K562 (cell line): ENCODE data around the gene GPR37L1. TPM values are rescaled to one million over a fixed set of nuclear protein-coding genes. Genes with fewer than 3 reads are reported as not detected.

Source experiments
- ATF1 ChIP-seq, 2 experiments: fragments of 450-650 bp in 1 of 2; IDR thresholded peaks; 2 replicates each; pipeline ENCODE4 v1.6.1; 2016; ENCODE audit warnings: missing compliant biosample characterization in 1 of 2, missing genetic modification characterization in 1 of 2
- CBFA2T3 ChIP-seq: fragments of 450-650 bp; IDR thresholded peaks from 2 replicates; pipeline ENCODE4 v1.6.1; 2017
- CBX5 ChIP-seq: IDR thresholded peaks from 2 replicates; pipeline ENCODE4 v1.6.1; 2014; ENCODE audit warnings: low read depth, borderline replicate concordance
- ELF1 ChIP-seq: fragments of 200-800 bp; sonication (Bioruptor generic); IDR thresholded peaks from 2 replicates; pipeline ENCODE4 v1.6.1; 2016; ENCODE audit warnings: missing genetic modification characterization, missing compliant biosample characterization
- ELK1 ChIP-seq: sonication (generic); formaldehyde crosslinking; IDR thresholded peaks from 2 replicates; pipeline ENCODE4 v1.8.1; 2022; ENCODE audit warnings: missing genetic modification reagents
- FOXA1 ChIP-seq: fragments of 450-650 bp; IDR thresholded peaks from 2 replicates; pipeline ENCODE4 v1.6.1; 2016; ENCODE audit warnings: mild to moderate bottlenecking, borderline replicate concordance
- HNRNPUL1 ChIP-seq: fragments of 200-400 bp; formaldehyde crosslinking; IDR thresholded peaks from 2 replicates; pipeline ENCODE4 v1.6.1; 2017; ENCODE audit warnings: low read length
- IFI16 ChIP-seq: fragments of 250-450 bp; sonication (Bioruptor Pico); IDR thresholded peaks from 2 replicates; pipeline ENCODE4 v2.1.2; 2022; ENCODE audit warnings: mild to moderate bottlenecking, inconsistent platforms
- NR2C2 ChIP-seq, 2 experiments: fragments of 200-800 bp in 1 of 2; sonication (Bioruptor generic) in 1 of 2; sonication (generic) in 1 of 2; formaldehyde crosslinking in 1 of 2; IDR thresholded peaks; 2 replicates each; pipeline versions ENCODE4 v1.6.1 to v1.8.0; 2016 to 2022; ENCODE audit warnings: mild to moderate bottlenecking in 1 of 2, missing compliant biosample characterization in 1 of 2, missing genetic modification characterization in 1 of 2, missing genetic modification reagents in 1 of 2
- POLR2A ChIP-seq: fragments of 450-650 bp; conservative IDR thresholded peaks from 2 replicates; pipeline ENCODE4 v1.6.1; 2016
- RCOR1 ChIP-seq, 2 experiments: IDR thresholded peaks; 2 replicates each; pipeline ENCODE4 v1.6.1; 2012; ENCODE audit warnings: low read depth in 2 of 2, low read length in 2 of 2, borderline replicate concordance in 1 of 2, improper control_type of control experiment in 1 of 2
- SIN3A ChIP-seq, 2 experiments: fragments of 150-350 bp in 1 of 2; IDR thresholded peaks; 2 replicates each; pipeline ENCODE4 v1.6.1; 2011 to 2016; ENCODE audit warnings: borderline replicate concordance in 2 of 2, low read depth in 2 of 2, low read length in 2 of 2, mild to moderate bottlenecking in 2 of 2, moderate library complexity in 2 of 2; ENCODE audit not compliant: control insufficient read depth in 1 of 2
- SIN3B ChIP-seq: fragments of 450-650 bp; IDR thresholded peaks from 2 replicates; pipeline ENCODE4 v1.6.1; 2017; ENCODE audit warnings: low read depth, mild to moderate bottlenecking, moderate library complexity
- TEAD1 ChIP-seq, 2 experiments: fragments of 450-650 bp in 1 of 2; sonication (generic) in 1 of 2; formaldehyde crosslinking; IDR thresholded peaks; 2 replicates each; pipeline versions ENCODE4 v1.4.0 to v1.8.0; 2020 to 2022; ENCODE audit warnings: mild to moderate bottlenecking in 2 of 2, missing genetic modification reagents in 1 of 2
- THRA ChIP-seq: fragments of 450-650 bp; IDR thresholded peaks from 2 replicates; pipeline ENCODE4 v1.6.1; 2017; ENCODE audit warnings: mild to moderate bottlenecking, moderate library complexity
- polyA plus RNA-seq, 8 experiments: library from polyadenylated mRNA; depleted of rRNA in 4 of 8; stranded (reverse) in 5 of 8; unstranded in 3 of 8; fragments of >200 nt; fragmentation: Nextera tagmentation in 2 of 8; fragmentation: Illumina TruSeq in 1 of 8; extraction: Ambion mirVana in 2 of 8; extraction: Trizol in 1 of 8; gene quantifications; 2 replicates each; pipeline versions ENCODE4 v1.2.1 to v1.2.3, GENCODE V29; 2011 to 2014; ENCODE audit warnings: inconsistent platforms in 1 of 8, missing spikeins in 1 of 8
- total RNA-seq, 7 experiments: library from RNA; depleted of rRNA in 6 of 7; stranded (reverse); fragments of >200 nt in 6 of 7; fragmentation: Illumina TruSeq in 2 of 7; extraction: Trizol in 2 of 7; gene quantifications; 2 replicates each; pipeline versions ENCODE4 v1.2.1 to v1.2.3, GENCODE V29; 2011 to 2021; ENCODE audit warnings: low replicate concordance in 1 of 7
- TF ChIP-seq, protein P1 (sequence below), 2 experiments: fragments of 150-350 bp in 1 of 2; IDR thresholded peaks; 2 replicates each; pipeline ENCODE4 v1.6.1; 2012 to 2016; ENCODE audit warnings: low read depth in 2 of 2, low read length in 2 of 2, mild to moderate bottlenecking in 1 of 2, moderate library complexity in 1 of 2
- TF ChIP-seq, protein P2 (sequence below): fragments of 250-450 bp; sonication (Bioruptor Pico); IDR thresholded peaks from 2 replicates; pipeline ENCODE4 v1.8.0; 2021; ENCODE audit warnings: mild to moderate bottlenecking, moderate library complexity

GPR37L1 gene
- total and polyA plus RNA-seq, 9 of the 15 experiments (the other 6 are each of a cell fraction or from before 2014, with no cell fraction given): not detected

DNA sequence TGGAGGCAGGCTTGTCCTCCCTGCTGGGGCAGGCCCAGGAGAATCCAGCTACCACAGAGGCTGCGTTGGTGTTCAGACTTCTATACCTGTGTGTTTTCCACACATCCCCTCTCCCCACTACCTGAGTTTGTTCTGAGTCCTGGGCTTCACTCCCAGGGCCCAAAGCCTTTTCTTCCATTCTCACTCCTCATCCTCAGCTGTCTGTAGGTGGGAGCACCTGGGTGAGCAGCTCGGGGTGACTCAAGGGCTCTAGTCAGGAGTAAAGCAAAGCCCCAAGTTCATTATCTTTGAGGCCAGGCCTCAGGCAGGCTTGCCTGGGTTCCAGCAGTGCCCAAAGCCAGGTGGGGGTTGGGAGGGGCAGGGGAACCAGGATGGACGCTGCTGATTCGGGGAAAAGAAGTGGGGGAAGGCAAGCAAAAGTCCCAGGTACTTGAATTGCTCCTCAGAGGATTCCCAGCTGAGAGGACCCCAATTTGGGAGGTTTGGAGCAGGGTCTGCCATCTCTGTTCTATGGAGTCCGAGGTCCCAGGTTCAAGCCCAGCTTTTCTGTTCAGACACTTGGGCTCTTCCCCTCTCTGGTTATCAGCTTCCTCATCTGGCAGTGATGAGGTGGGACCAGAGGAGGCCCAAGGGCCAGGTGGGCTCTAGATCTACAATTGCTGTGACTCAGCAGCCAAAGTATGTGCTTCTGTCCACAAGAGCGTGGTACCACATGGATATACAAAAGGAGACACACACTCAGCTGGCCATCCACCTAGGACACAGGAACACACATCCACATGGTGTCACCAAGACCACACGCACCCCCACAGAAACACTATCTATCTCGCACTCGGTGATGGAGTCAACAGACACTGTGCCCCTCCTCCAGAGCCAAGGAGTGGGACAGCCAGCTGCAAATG lies 43.5 kb downstream of the GPR37L1 start (continued):
- TF ChIP-seq, protein P1, sequence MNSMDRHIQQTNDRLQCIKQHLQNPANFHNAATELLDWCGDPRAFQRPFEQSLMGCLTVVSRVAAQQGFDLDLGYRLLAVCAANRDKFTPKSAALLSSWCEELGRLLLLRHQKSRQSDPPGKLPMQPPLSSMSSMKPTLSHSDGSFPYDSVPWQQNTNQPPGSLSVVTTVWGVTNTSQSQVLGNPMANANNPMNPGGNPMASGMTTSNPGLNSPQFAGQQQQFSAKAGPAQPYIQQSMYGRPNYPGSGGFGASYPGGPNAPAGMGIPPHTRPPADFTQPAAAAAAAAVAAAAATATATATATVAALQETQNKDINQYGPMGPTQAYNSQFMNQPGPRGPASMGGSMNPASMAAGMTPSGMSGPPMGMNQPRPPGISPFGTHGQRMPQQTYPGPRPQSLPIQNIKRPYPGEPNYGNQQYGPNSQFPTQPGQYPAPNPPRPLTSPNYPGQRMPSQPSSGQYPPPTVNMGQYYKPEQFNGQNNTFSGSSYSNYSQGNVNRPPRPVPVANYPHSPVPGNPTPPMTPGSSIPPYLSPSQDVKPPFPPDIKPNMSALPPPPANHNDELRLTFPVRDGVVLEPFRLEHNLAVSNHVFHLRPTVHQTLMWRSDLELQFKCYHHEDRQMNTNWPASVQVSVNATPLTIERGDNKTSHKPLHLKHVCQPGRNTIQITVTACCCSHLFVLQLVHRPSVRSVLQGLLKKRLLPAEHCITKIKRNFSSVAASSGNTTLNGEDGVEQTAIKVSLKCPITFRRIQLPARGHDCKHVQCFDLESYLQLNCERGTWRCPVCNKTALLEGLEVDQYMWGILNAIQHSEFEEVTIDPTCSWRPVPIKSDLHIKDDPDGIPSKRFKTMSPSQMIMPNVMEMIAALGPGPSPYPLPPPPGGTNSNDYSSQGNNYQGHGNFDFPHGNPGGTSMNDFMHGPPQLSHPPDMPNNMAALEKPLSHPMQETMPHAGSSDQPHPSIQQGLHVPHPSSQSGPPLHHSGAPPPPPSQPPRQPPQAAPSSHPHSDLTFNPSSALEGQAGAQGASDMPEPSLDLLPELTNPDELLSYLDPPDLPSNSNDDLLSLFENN (IDR thresholded peaks at IDR 0.05; ENCODE audit: low read depth in 2 of 2, low read length in 2 of 2): 0 out of 4 replicates have a peak, but pooled peaks of 1 of the 2 experiments have one; percentile 59
- peak in 1 of 2 experiments; percentile 59; a peak in 1 of 4 replicates for TF ChIP-seq SIN3A (IDR thresholded peaks at IDR 0.05; ENCODE audit: borderline replicate concordance in 2 of 2, control insufficient read depth in 1 of 2, low read depth in 2 of 2, low read length in 2 of 2)
- no peak for TF ChIP-seq ELK1 (CRISPR knock-in tag)
- no peak for TF ChIP-seq ATF1 (CRISPR knock-in tag; IDR thresholded peaks at IDR 0.05)
- no peak; the same call in 1 of the 2 replicates for TF ChIP-seq ATF1 (tag; IDR thresholded peaks at IDR 0.05)
- no peak for TF ChIP-seq NR2C2 (CRISPR knock-in tag; IDR thresholded peaks at IDR 0.05)
- TF ChIP-seq NR2C2 (tag; IDR thresholded peaks at IDR 0.05): no peak
- TF ChIP-seq POLR2A: peak; percentile 37; the same call in 1 of the 2 replicates
- TF ChIP-seq RCOR1 (IDR thresholded peaks at IDR 0.05; ENCODE audit: borderline replicate concordance in 1 of 2, low read depth in 2 of 2, low read length in 2 of 2): peak; percentile 10 to 45; a peak in 2 of 4 replicates
- no peak for TF ChIP-seq FOXA1
- no peak for TF ChIP-seq CBX5
- TF ChIP-seq, protein P2, sequence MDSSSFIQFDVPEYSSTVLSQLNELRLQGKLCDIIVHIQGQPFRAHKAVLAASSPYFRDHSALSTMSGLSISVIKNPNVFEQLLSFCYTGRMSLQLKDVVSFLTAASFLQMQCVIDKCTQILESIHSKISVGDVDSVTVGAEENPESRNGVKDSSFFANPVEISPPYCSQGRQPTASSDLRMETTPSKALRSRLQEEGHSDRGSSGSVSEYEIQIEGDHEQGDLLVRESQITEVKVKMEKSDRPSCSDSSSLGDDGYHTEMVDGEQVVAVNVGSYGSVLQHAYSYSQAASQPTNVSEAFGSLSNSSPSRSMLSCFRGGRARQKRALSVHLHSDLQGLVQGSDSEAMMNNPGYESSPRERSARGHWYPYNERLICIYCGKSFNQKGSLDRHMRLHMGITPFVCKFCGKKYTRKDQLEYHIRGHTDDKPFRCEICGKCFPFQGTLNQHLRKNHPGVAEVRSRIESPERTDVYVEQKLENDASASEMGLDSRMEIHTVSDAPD (CRISPR knock-in tag): no peak
- TF ChIP-seq ELF1 (tag): no peak
- no peak for TF ChIP-seq SIN3B
- no peak for TF ChIP-seq HNRNPUL1
- TF ChIP-seq IFI16 (CRISPR knock-in tag): no peak
- no peak for TF ChIP-seq THRA
- no peak for TF ChIP-seq TEAD1 (CRISPR knock-in tag; IDR thresholded peaks at IDR 0.05)
- peak; percentile 86 for TF ChIP-seq CBFA2T3
